Measurements from ENCODE around the gene ACOX1.
A peak's percentile ranks its signal among the peaks of the same experiment; 100 is the strongest.
"Not testable (repeated sequence)": the region's sequence is repeated elsewhere in the genome, so short reads cannot be mapped to it uniquely, and the experiment has no call there.

The ACOX1 gene

DNA sequence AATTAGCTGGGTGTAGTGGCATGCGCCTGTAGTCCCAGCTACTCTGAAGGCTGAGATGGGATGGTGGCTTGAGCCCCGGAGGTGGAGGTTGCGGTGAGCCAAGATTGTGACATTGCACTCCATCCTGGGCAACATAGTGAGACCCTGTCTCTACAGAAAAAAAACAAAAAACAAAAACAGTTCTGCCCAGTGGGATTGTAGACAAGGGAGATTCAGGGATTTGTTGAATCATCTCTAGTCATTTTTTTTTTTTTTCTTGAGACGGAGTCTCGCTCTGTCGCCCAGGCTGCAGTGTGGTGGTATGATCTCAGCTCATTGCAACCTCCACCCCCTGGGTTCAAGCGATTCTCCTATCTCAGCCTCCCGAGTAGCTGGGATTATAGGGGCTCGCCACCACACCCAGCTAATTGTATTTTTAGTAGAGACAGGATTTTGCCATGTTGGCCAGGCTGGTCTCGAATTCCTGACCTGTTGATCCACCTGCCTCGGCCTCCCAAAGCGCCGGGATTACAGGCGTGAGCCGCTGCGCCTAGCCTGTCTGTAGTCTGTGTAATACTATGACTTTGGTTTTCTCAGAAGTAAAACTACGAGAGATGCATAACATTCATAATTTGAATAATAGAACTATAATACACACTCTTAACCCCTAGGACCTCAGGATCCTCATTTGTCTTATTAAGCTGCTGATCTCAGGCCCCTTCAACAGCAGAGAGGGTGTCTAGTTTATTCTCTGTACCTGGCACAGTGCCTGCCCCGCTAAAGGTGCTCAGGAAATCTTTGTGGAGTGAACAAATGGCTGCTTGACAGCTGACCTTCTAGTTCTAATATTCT, 1.4 kb upstream of the ACOX1 start:
- no peak for DNase-seq

DNA sequence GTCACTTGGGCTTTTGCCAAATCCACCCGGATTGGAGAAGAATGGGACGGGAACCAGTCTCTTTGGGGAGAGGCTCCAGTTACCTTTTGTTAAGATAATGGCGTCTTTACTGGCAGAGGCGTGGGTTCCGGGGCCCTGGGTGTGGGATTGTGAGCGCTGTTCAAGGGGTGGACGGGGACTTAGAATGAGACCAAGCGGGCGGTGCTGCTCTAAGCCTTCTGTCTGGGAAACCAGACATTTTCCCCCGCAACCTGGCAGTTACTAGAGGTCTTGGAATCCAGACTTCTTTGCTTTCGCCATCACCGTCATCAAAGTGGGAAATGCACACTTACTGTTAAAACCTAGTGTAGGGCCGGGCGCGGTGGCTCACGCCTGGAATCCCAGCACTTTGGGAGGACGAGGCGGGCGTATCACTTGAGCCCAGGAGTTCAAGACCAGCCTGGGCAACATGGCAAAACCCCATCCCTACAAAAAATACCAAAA, 780 bp upstream of the ACOX1 start:
- DNase-seq = no peak

DNA sequence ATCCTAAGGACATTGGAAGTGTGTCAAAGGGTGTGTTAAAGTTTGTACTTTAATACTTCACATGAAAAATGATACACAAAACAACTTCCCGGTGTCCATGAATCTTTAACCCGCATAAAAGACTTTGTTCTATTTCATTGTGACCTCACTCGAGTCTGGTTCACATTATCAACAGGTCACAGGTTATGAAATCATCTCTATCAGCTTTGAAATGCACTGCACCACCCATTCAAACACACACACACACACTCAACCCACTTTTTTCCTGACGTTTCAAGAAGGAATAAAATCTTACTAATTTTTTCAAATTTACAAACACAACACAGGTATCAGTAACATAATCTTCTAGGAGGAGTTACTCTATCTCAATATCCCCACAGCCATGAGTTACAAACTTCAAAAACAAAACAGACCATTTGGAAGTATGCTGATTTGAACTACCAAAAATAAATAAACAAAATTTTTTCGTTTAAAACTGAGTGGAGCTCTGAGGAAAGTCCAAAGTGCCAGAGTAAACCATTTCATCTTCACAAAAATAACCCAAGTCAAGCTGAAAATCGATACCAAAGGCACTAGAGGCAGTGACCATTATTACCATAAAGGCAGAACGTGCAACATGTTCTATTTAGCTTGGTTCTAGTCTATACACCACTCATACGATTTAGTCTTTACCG, 2.7 kb downstream of the ACOX1 start:
- DNase-seq = no peak

DNA sequence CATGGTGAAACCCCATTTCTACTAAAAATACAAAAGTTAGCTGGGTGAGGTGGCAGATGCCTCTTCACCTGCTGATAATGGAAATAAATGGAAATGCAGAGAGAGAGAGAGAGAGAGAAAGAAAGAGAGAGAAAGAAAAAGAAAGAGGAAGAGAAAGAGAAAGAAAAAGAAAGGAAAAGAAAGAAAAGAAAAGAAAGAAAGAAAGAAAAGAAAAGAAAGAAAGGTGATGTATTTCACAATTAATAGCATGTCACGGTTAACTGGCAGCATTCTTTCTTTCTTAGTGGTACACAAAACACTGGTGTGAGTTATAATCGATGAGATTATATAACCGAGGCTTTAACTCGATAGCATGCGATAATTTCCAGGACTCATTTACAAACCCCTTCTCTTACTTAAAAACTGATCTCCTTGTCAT, 3.2 kb downstream of the ACOX1 start:
- DNase-seq = no peak

DNA sequence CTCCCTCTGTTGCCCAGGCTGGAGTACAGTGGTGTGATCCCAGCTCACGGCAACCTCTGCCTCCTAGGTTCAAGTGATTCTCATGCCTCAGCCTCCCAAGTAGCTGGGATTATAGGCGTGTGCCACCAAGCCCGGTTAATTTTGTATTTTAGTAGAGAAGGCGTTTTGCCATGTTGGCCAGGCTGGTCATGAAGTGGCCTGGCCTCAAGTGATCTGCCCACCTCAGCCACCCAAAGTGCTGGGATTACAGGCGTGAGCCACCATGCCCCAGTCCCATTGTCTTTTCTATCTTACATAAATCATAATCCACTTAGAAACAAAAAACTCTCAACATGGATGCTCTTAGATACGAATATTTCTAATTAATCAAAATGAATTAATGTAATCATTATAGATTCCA, 3.8 kb downstream of the ACOX1 start:
- not testable (repeated sequence) for DNase-seq

DNA sequence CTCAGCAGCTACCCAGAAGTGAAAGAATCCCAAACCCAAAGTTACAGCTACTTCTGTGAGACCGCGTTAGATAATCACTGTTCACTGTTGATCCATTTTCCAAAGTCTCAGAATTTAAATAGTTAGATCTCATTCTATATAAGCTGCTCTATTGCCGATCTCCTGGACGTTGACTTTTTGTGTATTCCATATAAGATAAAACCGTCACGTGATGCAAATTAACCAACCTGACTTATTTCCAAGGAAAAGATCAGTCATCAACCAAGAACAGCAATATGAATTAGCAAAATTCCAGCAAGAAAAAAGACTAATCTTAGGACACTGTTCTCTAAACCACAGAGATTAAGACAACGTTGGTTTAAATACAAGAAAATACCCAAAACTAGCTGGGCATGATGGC, 8.3 kb downstream of the ACOX1 start:
- DNase-seq = no peak

DNA sequence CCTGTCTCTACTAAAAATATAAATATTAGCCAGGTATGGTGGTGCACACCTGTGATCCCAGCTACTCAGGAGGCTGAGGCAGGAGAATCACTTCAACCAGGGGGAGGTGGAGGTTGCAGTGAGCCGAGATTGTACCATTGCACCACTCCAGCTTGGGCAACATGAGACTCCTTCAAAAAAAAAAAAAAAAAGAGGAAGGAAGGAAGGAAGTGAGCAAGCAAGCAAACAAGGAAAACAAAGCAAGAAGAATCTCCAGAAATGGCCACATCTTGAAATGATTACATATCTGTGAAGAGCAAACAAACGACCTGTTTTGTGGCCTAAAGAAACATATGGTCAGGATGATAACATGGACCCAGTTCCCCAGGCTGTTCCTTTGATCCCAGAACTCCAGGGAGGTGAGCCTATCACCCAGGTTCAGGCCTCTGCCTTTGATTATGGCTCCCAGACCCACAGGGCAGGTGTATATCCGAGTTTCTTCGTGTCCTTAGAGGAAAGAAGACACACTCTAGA, 8.9 kb downstream of the ACOX1 start:
- DNase-seq = no peak

DNA sequence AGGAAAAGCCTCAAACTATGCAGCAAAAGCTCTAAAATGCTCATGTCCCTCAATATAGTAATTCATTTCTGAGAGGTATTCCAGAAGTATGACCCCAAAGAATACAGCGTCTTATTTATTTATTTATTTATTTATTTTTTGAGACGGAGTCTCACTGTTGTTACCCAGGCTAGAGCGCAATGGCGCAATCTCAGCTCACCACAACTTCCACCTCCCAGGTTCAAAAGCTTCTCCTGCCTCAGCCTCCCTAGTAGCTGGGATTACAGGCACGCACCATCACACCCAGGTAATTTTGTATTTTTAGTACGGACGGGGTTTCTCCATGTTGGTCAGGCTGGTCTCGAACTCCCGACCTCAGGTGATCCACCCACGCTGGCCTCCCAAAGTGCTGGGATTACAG, 9.9 kb downstream of the ACOX1 start:
- not testable (repeated sequence) for DNase-seq

DNA sequence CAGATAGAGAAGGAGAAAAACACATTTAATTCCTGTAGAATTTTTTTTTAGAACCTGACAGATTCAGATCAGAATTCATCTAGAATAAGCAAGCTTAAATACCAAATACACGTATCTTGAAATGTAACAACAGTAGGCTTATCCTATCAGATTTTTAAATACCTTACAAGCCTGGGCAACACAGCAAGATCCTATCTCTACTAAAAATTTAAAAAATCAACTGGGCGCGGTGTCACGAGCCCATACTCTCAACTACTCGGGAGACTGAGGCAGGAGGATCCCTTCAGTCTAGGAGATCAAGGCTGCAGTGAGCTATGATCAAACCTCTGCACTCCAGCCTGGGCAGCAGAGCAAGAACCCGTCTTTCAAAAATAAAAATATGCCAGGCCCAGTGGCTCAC, 13.5 kb downstream of the ACOX1 start:
- no peak for DNase-seq

DNA sequence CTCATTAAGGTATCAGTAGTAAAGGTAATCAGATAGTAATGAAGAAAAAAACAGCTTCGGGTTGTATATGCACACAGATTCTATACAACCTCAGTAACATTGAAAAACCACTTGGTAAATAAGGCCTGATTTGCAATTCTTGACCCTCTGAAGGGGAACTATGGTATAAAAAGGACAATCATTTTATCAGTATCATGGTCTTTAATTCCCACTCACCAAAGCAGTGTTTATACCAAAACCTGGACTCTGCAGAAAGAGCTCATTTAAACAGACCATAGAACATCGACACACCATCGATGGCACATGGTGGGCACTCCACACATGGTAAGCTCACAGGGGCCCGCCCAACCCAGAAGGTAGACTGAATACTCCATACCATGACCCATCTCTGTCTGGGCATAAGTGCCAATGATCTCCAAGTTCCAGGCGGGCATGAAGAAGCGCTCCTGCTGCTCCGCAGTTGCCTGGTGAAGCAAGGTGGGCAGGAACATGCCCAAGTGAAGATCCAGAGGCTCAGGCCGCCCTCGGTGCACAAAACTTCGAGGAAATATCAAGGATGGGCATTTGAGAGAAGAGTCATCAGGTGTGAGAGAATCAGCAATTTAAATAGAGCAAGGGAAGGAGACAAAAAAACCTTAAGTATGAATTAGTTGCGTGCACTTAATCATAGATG, 19.0 kb downstream of the ACOX1 start:
- DNase-seq = no peak

DNA sequence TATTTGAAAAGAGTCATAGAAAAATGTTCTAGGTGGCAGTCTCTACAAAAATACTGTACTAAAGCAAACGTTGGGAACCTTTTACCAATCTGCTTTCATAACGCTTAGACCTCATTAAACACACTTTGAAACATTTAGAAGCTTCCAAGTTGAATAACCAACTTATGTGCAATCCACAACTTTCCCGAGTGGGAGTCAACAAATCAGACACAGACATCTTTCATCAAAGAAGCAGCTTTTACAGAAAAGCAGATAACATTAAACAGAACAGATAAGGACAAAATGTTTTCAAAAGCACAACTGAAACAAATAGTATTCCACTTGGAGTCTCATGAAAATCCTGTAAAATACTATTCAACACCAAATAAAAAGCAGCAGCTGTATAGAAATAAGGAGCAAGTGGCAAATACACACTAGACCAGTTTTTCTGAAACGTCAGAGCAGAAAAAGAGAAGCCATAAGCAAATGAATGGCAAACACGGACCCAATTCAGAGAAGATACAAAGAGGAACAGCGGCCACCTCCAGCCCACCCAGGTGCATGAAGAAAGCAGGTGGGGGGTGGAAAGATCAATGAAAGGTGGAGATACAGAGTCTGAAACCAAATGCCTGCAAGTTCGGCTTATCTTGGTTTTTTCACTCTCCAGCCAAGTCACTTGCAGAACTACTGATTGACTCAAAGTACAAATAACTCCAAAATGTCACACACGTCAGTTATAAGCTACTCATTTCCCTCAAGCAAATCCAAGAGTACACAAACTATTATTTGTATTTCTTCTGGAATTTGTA, 19.7 kb downstream of the ACOX1 start:
- no peak for DNase-seq

DNA sequence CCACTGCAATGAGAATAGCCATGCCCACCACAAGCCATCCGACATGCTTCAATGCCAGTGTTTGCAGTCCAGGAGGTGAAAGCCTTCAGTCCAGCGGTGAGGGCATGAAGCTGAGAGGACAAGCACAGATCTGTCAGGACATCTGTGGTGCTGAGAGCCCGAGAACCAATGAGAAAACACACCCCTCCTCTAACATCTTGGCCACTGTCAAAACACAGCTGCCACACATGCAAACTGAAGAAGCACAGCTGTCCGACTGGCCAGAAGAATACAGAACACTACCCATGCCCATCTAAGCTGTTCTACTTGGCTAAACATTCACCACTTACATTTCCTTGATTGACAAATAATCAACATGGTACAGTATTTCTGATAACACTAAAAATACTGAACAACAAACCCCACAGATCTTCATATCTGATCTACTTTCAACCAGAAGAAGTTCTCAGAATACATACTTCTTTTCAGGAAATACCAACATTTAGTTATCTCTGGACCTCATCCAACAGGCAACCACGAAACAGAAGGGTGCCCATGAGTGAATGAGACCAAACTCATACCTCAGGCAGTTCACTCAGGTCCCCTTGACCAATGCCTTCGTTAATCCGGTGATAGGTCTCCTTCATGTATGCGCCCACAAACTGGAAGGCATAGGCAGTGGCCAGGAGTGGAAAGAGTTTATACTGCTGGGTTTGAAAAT, 28.0 kb downstream of the ACOX1 start:
- no peak for DNase-seq

DNA sequence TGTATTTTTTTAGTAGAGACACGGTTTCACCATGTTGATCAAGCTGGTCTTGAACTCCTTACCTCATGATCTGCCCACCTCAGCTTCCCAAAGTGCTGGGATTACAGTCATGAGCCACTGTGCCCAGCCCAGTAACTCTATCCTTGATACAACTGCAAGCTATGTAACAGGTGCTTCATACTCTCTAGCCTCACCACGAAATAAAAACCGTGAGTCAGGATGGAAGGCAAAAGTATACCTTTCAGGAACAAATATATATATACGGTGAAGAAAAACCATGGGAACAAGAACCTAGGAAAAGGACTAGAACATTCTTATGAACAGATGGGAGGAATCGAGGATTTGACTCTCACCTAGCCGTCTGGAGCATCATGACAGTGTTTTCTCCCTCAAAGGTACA, 28.5 kb downstream of the ACOX1 start:
- no peak for DNase-seq

DNA sequence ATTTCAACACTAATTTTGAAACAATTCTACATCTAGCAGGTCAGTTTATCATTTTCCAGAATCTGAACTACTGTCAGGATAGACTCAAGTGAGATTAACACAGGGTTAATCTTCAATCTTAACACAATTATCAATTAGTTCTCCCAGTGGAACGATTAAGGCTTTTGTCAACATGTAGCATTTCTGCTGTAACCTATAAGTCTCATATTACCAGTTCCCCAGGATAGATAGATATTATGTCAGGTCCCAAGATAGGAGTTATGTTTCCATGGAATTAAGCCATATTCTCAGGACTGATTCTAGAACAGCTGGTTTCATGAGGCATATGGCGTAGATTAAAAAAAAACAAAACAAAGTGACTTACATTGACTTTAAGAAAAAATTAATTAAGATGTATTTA, 33.8 kb downstream of the ACOX1 start:
- no peak for DNase-seq

DNA sequence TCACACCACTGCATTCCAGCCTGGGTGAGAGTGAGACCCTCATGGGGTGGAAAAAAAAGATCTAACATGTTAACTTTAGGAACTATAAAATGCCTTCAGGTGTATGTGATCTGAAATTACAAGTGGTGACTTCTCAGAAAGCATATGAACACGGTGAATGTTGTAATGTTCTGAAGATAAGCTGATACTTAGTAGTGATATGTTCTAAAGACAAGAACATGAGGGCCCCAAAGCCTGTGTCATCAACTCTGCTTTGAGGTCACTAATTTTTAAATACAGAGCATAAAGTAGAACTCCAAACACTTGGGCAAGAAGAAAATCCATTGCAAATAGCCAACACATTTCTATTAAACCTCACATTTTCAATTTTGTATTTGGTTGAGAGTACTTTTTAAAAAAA, 35.5 kb downstream of the ACOX1 start:
- DNase-seq = no peak

DNA sequence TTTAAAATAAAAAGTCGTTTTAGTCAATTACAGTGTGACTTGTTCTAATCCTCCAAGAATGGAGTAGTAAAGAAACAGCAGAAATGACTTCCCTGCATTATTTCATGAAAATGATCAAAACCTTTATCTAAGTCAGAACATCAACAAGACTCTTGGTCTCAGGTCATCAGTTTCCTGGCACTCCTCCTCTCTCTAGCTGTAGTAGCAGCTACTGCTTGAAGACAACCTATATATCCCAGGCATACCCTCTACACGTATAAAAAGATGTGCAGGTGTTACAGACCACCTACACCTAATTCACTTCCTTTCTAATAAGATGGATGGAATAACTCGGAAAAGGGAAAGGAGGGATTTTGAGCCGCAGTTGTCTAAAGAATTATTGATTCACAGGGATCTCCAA, 36.5 kb downstream of the ACOX1 start:
- no peak for DNase-seq

DNA sequence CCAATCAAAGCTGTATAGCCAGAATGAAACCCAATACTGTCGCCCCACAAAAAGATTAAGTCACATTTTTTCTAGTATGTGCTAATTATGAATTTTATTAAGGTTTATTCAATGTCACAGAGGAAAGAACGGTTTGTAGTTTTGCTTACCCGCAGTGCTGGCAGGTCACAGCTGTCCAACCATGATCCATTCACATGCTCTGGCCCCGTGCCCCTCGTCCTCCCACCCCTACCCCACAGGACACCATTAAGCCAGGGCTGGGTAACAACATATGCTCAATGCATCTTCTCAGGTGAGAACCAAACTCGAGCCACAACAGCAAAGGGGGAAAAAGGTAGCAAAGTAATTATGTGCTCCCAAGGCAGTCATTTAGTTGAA, 37.5 kb downstream of the ACOX1 start:
- no peak for DNase-seq

DNA sequence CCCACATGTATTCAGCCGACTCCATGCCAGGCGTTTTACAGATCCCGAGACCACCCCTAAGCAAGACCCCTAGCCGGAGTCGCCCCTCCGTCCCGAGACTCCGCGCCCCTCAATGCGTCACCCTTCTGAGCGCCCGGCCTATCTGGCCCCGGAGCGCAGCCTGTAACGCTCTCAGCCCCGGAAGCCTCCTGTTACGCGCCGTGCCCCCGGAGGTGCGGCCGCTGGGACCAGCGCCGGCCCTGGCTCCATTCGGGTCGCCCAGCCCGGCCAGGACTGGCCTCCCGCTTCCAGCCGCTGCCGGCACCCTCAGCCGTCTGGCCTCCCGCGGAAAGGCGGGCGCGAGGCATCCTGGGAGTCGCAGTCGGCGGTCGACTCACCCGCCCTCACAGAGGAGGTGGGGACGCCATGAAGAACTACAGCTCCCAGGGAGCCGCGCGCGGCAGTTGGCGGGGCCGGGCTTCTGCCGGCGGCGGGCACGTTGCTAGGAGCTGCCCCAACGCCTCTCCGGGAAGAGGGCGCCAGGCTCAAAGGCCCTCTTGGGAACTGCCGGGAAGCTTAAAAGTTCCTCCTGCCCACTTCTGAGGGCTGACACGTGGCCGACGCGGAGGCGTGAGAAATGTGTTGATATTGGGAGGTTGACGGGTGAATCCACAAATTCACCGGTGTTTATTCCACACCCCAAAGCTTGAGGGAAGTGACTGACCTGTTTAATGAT, 38.1 kb downstream of the ACOX1 start, which contains the start of gene FBF1:
Gene FBF1 (minus strand): TSS at position 316 of the 715 bp plus-strand sequence. CDS start 2,893 bp downstream, outside the sequence.
- DNase-seq = peak; percentile 95 to 96

DNA sequence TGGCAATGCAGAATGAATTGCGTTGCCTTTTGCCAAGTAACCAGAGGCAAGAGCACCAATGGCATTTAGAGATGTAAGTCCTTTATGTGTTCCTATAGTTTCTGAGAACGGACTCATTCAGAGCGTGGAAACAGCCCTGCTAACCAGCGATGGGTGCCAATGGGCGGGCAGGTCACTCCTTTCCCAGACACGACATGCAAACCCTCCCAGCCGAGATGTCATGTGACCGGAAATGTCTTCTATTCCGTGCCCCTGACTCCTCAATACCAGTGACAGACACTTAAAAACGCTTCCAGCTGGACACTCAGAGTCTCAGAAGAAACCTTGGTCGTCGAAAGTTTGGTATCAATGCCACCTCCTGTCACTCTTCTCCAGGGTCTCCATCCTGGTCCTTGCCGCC, 41.3 kb downstream of the ACOX1 start:
- DNase-seq = no peak

DNA sequence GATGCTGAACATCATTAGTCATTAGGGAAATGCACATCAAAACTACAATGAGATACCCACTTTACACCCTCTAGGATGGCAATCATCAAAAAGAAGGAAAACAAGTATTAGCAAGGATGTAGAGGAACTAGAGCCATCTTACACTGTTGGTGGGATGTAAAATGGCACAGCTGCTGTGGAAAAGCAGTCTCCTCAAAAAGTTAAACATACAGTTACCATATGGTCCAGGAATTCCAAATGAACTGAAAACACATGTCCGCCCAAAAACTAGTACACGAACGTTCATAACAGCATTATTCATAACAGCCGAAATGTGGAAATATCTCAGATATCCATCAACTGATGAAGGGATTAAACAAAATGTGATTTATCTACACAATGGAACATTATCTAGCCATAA, 45.2 kb downstream of the ACOX1 start:
- DNase-seq = no peak

DNA sequence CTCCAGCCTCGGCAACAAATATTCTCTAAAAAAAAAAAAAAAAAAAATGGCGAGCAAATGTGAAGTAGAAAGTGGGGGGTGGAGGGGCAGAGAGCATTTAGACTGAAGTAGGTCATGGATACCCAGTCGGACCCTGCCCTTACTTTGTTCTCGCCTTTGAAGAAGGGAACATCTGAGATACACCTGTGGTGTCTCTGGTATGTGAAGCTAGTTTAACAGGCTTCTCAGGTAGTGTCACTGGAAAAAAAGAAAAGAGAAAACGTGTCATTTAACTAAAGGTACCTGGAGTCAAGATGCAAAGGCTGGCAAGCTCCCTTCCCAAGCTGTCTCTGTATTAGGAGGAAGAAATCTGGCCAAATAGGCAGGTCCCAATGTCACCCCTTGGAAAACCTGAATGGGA, 46.1 kb downstream of the ACOX1 start:
- no peak for DNase-seq

All from hippocampal formation (tissue), 2 donors.